ENCODE results near the gene SLC41A3.
"Not testable (repeated sequence)": the region's sequence is repeated elsewhere in the genome, so short reads cannot be mapped to it uniquely, and the experiment has no call there.

SLC41A3 gene

DNA sequence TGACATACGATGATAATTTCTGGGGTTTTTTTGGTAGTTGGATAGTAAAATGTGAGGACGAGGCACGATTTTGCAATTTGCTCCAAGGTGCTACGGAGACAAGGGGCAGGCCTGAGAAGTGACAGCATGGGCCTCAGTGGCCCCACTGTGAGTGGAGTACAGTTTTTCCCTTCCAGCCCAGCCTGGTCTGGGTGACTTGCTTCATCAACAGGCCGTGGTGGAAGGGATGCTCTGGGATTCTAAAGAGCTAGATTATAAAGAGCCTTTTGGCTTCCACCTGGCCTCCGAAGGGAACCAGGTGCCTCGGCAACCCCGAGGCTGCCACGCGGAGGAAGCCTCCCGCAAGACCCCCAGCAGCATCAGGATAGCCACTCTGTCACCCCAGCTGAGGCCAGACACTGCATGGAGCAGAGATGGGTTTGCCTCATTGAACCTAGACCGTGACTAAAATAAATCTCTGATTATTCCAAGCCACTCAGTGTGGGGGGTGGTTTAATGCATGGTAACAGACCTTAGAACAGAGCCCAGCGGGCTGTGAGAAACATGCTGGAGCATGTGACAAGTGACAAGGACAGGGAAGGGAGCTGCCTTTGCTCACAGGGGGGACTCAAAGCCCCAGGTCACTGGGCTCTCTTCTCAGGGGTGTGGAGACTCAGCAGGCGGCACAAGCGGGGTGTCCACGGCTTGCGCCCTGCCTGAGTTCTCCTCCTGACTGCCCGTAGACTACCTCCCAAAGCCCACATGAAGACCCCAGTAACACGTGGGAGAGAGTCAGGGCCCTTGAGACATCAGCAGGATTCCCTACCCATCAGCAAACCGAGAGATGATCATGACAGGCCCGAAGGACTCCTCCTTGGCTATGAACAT is 22.6 kb upstream of the SLC41A3 start:
- DNase-seq (ENCODE audit: low spot score), result no peak

DNA sequence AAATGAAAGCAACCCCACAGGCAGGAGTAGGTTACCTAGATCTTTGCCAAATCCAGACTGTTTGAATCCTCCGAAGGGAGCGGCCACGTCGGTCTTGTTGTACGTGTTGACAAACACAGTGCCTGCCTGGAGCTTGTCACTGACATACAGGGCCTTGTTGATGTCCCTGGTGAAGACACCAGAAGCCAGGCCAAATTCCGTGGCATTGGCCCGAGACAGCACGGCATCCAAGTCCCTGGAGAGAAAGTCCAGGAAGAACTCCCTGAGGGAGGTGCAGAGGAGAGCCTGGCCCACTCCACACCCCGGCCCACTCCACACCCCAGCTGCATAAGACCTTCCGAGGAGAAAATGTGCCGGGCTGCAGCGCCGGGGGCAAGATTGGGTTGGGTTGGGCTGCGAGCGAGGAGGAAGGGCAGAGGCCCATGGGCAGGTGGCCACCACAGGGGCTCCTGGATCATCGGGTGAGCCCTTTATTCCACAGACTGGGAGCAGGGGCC is 21.8 kb upstream of the SLC41A3 start:
- DNase-seq (ENCODE audit: low spot score), result no peak

DNA sequence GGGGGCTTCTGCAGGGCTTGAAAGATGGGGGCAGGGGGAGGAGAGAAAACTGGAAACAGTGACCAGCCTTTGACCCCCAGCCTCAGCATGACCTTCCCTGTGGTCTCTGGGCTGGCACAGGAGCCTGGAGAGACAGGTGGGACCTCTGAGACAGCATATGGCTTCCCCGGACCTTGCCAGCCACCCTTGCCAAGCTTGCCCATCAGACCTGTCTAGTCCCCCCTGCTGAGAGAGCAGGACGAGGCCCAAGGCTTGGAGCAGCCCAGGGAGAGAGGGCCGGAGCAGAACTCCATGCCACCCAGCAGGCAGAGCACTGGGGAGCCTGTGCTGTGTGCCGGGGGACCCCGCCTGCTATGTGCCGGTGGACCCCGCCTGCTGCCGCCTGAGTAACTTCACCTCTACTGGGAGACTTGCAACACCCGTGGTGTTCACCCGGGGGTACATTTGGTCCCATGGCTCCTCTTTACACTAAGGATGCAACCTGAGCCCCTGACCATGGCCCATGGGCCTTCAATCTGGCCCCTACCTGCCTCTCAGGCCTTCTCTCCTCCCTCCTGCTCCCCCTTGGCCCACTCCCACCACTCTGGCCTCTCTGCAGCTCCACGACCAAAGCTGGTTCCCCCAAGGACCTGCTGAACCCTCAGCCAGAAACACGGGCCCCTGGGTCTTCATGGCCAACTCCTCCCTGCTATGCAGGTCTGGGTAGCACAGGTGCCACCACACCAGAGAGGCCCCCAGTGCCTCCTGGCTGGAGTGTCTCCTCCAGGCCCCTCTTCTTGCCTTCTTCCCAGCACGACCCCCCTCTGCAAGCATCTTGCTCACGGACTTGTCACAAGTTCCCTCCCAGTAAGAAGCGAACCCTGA is 21.1 kb upstream of the SLC41A3 start:
- no peak for DNase-seq (ENCODE audit: low spot score)

DNA sequence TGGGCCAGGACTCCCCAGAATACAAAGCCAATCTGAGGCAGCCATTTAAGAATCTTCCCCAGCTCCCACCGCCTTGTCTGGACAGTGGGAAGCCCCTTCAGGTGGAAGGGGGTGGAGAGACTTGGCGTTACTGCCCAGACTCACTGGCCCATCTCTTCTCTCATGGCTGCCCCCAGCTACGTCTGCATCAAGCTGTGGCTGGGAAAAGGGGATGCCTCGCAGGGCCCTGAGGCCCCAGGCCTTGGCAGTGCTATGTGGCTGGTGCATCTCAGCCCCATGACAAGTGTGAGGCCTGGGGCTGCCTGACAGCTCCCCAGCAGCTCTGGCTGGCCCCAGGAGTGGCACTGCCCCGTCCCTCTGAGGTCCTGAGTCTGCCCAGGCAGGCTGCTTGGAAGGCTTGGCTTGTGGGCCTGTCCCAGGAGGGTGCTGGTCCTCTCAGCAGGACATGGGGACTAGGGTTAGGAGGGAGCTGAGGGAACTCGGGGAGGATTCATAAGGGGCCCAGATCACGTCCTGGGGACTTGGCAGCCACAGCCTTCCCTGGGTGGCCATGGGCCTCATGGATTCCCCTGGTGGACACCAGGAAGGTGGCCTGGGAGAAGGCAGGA is 20.2 kb upstream of the SLC41A3 start:
- no peak for DNase-seq (ENCODE audit: low spot score)

DNA sequence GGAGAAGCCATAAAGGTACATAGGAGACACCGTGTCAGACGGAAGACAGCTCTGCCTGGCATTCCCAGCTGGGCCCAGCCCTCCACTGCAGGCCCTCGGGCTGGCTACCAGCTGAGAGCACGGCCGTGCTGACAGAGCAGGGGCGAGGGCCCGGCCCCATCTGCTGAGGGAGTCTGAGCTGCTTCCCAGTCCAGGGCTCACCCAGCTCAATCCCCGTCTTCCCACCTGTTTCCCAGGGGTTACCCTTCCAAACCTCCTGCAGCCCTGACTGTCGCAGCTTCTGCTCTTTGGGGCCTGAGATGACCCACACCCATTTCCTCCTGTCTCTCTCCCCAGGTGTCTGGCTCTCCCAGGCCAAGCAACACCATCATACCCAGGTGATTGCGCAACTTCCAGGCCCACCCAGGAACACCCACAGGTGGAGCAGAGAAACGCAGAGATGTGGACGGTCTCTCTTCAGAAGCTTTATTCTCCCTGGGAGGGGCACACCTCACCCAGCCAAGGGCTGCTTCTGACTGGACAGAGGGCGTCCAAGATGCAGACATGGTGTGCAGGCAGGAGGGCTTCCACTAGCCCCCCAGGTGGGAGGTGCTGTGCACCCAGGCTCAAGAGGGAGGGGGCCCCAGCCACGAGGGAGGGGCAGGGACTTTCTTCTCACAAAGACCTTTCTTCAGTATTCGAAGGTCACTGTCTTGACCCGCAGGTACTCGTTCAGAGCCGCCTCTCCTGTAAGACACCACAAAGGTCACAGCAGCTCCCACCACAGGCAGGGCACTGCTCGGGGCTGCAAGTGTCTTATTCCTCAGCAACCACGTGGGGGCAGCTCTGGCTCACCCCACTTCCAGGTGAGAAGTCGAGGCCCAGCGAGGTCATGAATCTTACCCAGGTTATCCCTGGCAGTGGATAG is 19.4 kb upstream of the SLC41A3 start:
- DNase-seq (ENCODE audit: low spot score), result no peak

DNA sequence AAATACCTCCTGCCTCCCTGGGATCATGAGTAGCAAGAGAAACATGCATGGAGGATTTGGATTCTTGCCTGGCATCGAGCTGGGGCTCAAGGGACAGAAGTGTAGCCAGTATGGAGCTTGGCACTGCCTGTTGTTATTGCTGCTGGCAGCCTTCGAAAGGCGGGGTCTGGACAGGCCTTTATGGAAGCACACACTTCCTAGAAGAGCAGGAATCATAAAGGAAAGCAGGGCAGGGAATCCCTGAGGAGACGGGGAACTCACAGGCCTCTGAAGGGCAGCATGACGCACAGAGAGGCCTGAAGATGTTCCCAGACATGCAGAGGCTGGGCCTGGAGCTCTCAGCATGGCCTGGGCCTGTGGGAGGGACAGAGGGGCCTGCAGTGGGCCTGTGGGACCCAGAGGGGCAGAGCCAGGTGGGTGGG is 18.6 kb upstream of the SLC41A3 start:
- no peak for DNase-seq (ENCODE audit: low spot score)

DNA sequence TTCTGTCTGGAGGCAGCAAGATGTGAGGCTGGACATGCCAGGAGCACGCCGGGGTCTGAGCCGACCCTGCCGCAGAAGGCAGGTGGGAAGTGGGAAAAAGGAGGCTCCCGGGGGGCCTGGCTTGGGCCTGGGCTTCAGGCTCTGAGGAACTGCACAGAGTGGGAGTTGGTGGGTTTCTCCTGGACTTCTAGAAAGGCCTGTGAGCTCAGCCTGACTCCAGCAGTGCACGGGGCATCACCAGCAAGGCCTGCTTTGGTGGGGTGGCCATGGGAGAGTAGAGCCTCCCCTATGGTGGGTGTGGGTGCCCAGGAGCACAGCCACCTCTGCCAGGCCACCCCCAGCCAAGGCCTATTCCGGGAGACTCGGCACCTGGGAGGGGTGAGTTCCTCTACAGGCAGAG is 18.1 kb upstream of the SLC41A3 start:
- DNase-seq (ENCODE audit: low spot score), result no peak

DNA sequence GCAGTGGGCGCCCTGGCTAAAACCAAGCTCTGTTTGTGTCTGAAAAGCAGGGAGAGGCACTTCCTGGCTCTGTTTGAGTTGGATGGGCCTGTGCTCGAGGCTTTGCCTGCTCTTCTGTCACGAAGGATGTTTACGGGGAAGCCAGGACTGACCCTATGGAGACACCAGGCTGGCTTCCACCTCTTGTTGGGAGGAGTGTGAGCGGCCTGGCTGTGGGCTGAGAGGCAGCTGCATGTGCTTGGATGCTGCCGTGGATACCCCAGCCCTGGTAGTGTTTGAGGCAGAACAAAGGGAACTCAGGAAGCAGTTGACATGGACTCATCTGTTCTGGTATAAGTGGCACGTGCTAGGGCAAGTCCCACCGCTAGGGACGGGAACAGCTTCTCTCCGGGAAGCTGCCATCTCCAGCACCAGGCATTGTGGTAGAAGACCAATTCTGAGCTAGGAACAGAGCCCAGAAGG is 17.6 kb upstream of the SLC41A3 start:
- no peak for DNase-seq (ENCODE audit: low spot score)

DNA sequence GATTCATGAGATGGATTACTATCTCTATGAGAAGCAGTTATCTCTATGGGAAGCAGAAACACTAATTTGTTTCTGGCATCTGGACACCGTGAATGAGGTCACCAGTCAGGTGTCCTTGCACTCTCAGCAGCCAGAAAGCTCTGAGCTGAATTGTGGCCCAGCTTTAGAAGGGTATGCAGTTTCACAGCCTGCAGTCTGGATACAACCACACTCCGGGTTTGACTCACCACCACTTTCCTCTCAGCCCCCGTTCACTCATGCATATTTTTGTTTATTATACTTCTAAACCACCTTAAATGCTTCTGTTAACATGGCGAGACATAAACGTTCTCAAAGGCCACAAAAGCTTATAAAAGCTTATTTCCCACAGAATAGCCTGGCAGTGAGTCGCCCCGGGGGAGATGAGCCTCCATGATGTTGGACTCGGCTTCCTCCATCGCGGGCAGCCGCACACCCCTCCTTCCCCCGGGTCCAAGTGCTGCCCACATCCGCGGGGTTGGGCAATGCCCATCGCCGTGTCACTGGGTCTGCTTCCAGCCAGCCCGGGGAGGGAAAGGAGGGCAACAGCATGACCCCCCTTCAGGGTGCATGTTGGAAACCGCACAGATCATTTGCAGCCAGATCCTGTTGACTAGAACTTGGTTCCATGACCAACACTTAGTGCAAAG is 16.8 kb upstream of the SLC41A3 start:
- DNase-seq (ENCODE audit: low spot score), result no peak

DNA sequence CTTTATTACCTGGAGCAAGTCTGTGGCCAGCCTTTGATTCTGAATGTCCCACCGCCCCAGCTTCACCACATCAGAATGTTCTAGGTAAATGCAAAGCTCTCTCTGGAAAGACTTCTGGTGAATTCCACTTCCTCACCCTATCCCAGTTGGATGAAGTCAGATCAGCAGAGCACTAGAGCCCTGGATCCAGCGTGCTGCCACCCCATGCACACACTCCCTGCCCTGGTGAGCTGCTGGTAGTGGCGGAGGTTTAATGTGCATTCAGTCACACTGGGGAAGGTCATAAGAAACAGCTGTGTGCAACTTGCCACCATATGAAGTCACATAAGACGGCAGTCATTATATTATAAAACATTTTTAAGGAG is 16.3 kb upstream of the SLC41A3 start:
- DNase-seq (ENCODE audit: low spot score), result no peak

DNA sequence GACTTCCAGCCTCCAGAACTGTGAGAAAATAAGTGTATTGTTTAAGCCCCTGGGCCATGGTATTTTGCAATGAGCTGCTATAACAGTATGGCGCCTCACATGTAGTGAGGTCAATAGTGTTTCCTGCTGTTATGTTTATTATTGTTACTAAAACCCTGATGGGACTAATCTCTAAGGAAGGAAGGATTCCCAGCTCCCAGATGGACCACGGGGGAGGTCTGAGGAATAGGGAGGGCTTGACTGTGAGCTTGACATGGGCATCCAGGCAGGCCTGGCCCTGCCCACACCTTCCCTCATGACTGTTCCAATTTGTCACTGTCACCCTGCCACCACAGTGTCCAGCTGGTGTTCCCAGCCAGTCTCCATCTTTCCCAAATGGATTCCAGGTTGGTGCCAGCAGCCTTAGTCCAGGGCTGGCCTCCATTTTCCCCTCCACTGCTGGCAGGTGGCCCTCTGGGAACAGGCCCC is 14.5 kb upstream of the SLC41A3 start:
- DNase-seq (ENCODE audit: low spot score), result no peak

DNA sequence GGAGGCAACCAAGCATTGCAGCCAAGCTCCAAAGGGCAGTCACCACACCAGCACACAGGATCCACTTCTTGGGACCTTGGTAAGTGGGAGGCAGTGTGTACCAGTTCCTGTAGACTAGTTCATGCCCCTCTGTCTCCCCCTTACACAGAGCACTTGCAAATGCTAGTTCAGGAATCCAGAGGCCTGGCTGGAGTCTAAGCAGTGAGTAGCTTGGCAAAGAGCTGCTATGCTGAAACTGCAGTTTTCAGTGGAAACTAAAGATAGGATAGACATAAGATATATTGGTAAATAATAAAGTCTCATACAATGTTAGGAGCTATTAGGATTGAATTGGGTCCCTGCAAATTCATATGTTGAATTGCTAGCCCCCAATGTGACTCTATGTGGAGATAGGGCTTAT is 13.9 kb upstream of the SLC41A3 start:
- no peak for DNase-seq (ENCODE audit: low spot score)

DNA sequence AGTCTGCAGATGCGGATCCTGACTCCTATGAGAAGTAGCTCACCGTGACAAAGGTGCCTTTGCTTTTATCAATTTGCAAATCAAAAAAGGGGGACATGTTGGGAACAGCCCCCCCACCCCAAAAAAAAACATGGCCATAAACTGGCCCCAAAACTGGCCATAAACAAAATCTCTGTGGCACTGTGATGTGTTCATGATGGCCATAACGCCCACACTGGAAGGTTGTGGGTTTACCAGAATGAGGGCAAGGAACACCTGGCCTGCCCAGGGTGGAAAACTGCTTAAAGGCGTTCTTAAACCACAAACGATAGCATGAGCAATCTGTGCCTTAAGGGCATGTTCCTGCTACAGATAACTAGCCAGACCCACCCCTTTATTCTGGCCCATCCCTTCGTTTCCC is 12.3 kb upstream of the SLC41A3 start:
- DNase-seq (ENCODE audit: low spot score), result not testable (repeated sequence)

DNA sequence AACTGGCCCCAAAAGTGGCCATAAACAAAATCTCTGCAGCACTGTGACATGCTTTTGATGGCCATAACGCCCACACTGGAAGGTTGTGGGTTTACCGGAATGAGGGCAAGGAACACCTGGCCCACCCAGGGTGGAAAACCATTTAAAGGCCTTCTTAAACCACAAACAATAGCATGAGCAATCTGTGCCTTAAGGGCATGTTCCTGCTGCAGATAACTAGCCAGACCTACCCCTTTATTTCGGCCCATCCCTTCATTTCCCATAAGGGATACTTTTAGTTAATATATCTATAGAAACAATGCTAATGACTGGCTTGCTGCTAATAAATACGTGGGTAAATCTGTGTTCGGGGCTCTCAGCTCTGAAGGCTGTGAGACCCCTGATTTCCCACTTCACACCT is 8.2 kb upstream of the SLC41A3 start:
- DNase-seq (ENCODE audit: low spot score), result not testable (repeated sequence)

DNA sequence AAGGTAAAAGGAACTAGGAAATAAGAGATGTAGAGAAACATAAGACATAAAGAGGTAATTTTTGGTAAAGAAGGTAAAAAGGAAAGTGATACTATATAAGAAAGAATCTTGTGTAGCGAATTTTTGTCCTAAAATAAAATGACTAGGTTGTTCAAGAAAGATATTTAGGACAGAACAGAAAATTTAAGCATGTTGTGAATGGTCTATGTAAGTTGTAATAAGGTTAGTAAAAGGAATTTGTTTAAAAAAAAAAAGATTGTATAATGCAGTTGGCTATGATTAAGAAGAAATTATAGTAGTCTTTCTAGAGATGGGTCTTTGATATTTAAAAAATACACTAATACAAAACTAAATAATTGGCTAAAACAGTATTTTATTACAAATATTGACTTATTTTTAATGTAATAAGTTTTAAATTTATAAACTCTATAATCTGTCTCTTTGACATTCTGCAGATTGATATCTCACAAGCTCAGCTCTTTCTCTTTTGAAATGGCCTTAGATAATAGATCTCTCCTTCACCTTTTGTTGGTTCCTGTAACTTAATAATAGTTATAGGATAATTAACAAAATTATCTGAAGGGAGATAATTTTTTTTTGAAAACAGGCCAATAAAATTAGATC is 3.7 kb upstream of the SLC41A3 start:
- DNase-seq (ENCODE audit: low spot score), result no peak

DNA sequence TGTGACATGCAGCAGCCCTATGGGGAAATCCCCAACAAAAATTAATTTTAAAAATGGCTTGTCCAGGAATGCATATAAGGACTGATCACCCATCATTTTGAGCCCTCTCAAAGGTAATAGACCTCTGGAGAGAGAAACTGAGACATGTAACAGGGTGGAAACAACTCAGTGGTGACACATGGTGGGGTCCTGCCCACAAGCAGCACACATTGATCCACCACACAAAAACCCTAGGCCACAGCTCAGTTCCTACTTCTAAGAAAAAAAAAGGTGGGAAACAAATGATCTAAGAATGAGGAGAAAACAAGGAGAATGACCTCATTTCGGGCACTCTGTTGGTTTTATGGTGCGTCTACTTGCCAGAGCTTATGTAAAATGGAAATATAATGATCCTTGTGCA is 1.9 kb upstream of the SLC41A3 start:
- no peak for DNase-seq (ENCODE audit: low spot score)

DNA sequence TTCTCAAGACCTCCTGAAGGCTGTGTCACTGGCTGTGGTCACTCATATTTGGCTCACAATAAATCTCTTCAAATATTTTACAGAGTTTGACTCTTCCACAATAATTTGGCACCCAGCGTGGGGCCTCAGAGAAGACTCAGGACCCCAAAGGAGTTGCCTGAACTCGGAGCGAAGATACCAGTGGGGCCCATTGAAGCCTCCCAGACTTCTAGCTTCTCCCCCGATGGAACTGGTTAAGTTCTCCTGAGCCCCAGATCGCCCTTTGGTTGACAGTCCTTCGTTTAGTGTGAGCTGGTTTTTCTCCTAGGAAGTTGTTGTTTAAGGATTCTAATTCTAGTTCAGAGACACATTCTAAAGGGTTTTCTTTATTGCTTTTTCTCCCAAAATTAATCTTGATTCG is 1.4 kb upstream of the SLC41A3 start:
- DNase-seq (ENCODE audit: low spot score), result no peak

DNA sequence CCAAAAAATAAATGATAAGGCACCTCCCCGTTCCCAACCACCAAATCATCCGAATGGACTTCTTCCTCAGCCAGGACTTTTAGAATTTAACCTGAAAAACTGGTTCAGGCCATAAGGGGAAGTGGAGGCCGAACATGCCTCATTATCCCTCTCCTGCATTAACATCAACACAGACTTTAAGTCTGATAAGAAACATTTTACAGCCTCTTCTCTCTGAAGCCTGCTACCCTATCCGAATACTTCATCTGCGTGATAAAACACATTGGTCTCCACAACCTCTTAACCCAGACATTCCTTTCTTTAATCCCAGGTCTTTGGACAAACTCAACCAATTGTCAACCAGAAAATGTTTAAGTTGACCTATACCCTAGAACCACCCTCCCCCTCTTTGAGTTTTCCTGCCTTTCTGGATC is 850 bp upstream of the SLC41A3 start:
- DNase-seq (ENCODE audit: low spot score), result no peak

DNA sequence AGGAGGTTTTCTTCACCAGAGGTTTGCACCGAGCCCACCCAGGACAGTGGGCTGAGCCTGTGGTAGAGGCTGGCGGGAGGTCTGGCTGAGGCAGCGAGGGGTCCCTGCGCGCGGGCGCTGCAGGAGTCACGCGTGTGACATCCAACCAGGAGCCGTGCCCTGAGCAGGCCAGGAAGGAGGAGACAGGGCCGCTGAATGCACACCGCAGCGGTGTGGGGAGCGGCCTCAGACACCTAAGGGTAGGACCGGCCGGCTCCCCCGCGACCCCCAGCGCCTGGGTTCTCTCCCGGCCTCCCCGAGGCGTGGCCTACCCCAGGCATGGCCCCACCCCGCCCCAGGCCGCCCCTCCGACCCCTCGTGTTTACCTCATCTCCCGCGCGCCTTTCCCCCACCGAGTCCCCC is 412 bp downstream of the SLC41A3 start:
- peak; percentile 43 for DNase-seq (ENCODE audit: low spot score)

DNA sequence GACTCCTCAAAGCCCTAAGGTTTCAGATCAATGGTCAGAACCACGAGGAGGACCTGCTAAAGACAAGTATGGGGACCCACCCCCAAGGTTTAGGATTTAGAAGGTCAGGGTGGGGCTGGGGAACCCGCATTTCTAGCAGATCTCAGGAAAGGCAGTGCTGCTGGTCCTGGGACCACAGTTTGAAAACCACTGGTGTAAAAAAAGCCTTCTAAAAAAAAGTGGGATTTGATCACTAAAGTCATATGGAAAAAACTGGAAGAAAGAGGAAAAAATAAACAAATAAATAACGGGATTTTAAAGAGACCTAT is 832 bp downstream of the SLC41A3 start:
- DNase-seq (ENCODE audit: low spot score), result no peak

Measured in COLO829 (cell line).